ENCODE measurements around the gene RPS19BP1.

GRCh38 chr22:39497429-39497828 is 35.1 kb downstream of the RPS19BP1 start:
- TF ChIP-seq ESRRA (IDR thresholded peaks at IDR 0.05; ENCODE audit: borderline replicate concordance, low read length) (no peak), ELK1 (IDR thresholded peaks at IDR 0.05; ENCODE audit: low read depth, low read length) (no peak), HEYL (CRISPR knock-in tag; IDR thresholded peaks at IDR 0.05) (no peak), ZFP36 (IDR thresholded peaks at IDR 0.05; ENCODE audit: borderline replicate concordance, partially characterized antibody) (no peak), TP53 (CRISPR knock-in tag; IDR thresholded peaks at IDR 0.05) (no peak), JUNB (IDR thresholded peaks at IDR 0.05) (no peak), EHMT2 (IDR thresholded peaks at IDR 0.05; ENCODE audit: low read depth) (no peak), CHD4 (IDR thresholded peaks at IDR 0.05; ENCODE audit: borderline replicate concordance) (no peak)
- TF ChIP-seq, protein P1, sequence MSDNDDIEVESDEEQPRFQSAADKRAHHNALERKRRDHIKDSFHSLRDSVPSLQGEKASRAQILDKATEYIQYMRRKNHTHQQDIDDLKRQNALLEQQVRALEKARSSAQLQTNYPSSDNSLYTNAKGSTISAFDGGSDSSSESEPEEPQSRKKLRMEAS (IDR thresholded peaks at IDR 0.05) = no peak
- TF ChIP-seq, protein P2, sequence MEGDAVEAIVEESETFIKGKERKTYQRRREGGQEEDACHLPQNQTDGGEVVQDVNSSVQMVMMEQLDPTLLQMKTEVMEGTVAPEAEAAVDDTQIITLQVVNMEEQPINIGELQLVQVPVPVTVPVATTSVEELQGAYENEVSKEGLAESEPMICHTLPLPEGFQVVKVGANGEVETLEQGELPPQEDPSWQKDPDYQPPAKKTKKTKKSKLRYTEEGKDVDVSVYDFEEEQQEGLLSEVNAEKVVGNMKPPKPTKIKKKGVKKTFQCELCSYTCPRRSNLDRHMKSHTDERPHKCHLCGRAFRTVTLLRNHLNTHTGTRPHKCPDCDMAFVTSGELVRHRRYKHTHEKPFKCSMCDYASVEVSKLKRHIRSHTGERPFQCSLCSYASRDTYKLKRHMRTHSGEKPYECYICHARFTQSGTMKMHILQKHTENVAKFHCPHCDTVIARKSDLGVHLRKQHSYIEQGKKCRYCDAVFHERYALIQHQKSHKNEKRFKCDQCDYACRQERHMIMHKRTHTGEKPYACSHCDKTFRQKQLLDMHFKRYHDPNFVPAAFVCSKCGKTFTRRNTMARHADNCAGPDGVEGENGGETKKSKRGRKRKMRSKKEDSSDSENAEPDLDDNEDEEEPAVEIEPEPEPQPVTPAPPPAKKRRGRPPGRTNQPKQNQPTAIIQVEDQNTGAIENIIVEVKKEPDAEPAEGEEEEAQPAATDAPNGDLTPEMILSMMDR (IDR thresholded peaks at IDR 0.05) = no peak
- TF ChIP-seq, protein P3, sequence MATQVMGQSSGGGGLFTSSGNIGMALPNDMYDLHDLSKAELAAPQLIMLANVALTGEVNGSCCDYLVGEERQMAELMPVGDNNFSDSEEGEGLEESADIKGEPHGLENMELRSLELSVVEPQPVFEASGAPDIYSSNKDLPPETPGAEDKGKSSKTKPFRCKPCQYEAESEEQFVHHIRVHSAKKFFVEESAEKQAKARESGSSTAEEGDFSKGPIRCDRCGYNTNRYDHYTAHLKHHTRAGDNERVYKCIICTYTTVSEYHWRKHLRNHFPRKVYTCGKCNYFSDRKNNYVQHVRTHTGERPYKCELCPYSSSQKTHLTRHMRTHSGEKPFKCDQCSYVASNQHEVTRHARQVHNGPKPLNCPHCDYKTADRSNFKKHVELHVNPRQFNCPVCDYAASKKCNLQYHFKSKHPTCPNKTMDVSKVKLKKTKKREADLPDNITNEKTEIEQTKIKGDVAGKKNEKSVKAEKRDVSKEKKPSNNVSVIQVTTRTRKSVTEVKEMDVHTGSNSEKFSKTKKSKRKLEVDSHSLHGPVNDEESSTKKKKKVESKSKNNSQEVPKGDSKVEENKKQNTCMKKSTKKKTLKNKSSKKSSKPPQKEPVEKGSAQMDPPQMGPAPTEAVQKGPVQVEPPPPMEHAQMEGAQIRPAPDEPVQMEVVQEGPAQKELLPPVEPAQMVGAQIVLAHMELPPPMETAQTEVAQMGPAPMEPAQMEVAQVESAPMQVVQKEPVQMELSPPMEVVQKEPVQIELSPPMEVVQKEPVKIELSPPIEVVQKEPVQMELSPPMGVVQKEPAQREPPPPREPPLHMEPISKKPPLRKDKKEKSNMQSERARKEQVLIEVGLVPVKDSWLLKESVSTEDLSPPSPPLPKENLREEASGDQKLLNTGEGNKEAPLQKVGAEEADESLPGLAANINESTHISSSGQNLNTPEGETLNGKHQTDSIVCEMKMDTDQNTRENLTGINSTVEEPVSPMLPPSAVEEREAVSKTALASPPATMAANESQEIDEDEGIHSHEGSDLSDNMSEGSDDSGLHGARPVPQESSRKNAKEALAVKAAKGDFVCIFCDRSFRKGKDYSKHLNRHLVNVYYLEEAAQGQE (IDR thresholded peaks at IDR 0.05) = no peak
